Measurements from ENCODE around the gene NMD3.

The NMD3 gene

DNA sequence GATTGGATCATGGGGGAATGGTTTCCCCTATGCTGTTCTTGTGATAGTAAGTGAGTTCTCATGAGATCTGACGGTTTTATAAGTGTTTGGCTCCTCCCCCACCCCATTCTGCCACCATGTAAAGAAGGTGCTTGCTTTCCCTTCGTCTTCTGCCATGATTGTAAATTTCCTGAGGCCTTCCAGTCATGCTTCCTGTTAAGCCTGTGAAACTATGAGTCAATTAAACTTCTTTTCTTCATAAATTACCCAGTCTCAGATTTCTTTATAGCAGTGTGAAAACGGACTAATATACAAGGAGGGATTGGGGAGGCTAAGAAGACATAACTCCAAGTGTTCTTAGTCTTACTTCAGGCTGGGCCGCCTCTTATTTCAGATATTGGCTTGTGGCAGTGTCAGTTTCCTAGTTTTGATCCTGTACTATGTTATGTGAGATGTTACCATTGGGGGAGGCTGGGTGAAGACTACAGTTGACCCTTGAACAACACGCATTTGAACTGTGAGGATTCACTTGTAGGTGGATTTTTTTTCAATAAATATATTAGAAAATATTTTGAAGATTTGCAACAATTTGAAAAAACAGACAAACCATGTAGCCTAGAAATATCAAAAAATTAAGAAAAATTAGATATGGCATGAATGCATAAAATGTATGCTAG, 44.9 kb downstream of the NMD3 start:
- no peak for DNase-seq
- Histone ChIP-seq H3K79me2 (ENCODE audit: insufficient read depth, low read length) (no peaks in the 10 kb centered on the region), H3K4me3 (ENCODE audit: low read depth in 1 of 2, low read length in 2 of 2) (no peak overlapping the region), H3K9ac (ENCODE audit: low read depth, low read length) (no peak overlapping the region), H3K4me1 (ENCODE audit: insufficient read depth, low read length) (no peaks in the 10 kb centered on the region), H4K20me1 (ENCODE audit: insufficient read depth, low read length) (no peaks in the 10 kb centered on the region), H3K9me3 (ENCODE audit: insufficient read depth, low read length, severe bottlenecking) (no peaks in the 10 kb centered on the region), H2AFZ (ENCODE audit: low read depth, low read length) (no peak overlapping the region), H3K27me3 (ENCODE audit: insufficient read depth, low read length, poor library complexity) (no peaks in the 10 kb centered on the region), H3K4me2 (ENCODE audit: insufficient read depth, low read length) (no peak overlapping the region), H3K27ac (ENCODE audit: low read length) (no peak overlapping the region), H3K36me3 (ENCODE audit: insufficient read depth, low read length) (no peaks in the 10 kb centered on the region)
- ATAC-seq (ENCODE audit: insufficient read depth, low read depth) = no peak
- no peak for TF ChIP-seq EZH2 (IDR thresholded peaks at IDR 0.05; ENCODE audit: borderline replicate concordance, low read depth, low read length, severe bottlenecking)
- TF ChIP-seq, protein P1, sequence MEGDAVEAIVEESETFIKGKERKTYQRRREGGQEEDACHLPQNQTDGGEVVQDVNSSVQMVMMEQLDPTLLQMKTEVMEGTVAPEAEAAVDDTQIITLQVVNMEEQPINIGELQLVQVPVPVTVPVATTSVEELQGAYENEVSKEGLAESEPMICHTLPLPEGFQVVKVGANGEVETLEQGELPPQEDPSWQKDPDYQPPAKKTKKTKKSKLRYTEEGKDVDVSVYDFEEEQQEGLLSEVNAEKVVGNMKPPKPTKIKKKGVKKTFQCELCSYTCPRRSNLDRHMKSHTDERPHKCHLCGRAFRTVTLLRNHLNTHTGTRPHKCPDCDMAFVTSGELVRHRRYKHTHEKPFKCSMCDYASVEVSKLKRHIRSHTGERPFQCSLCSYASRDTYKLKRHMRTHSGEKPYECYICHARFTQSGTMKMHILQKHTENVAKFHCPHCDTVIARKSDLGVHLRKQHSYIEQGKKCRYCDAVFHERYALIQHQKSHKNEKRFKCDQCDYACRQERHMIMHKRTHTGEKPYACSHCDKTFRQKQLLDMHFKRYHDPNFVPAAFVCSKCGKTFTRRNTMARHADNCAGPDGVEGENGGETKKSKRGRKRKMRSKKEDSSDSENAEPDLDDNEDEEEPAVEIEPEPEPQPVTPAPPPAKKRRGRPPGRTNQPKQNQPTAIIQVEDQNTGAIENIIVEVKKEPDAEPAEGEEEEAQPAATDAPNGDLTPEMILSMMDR (IDR thresholded peaks at IDR 0.05; ENCODE audit: borderline replicate concordance, extremely low read depth, low read length, poor library complexity, severe bottlenecking) = no peak

DNA sequence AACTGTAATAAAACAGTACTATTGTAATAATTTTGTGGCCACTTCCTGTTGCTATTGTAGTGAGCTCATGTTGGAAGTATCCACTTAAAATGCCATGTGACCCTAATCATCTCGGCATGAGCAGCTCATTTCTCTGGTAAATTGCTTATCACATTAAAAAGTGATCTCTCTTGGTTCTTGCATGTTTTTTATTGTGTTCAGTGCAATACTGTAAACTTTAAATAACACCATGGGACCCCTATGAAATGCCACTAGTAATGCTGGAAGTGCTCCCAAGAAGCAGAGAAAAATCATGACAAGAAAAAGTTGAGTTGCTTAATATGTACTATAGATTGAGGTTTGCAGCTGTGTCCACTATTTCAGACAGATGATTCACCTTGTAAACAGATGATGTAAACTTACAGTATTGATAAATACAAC, 45.6 kb downstream of the NMD3 start:
- no peak for ATAC-seq (ENCODE audit: insufficient read depth, low read depth)
- no peak overlapping the region for H3K9ac ChIP-seq (ENCODE audit: low read depth, low read length)

DNA sequence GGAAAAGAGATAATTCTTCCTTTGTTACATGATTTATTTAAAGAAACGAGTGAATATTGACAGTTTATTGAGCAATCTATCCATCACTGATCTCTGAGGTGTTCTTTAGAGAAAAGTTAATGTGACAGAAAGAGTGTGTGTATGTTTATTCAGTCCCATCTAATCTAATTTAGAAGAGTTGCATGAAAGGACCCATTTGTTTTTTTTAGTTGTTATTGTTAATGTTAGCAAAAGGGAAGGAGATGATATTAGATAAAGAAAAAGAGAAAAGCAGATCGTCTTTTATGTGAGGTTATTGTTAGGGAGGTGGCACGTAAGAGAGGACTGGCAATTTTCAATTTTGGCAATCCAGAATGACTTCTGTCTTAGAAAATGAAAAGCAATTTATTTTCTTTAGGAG, 46.5 kb downstream of the NMD3 start:
- Histone ChIP-seq H3K4me1 (ENCODE audit: insufficient read depth, low read length) (no peaks in the 10 kb centered on the region), H3K4me2 (ENCODE audit: insufficient read depth, low read length) (no peak overlapping the region), H3K27ac (ENCODE audit: low read length) (no peak overlapping the region), H3K27me3 (ENCODE audit: insufficient read depth, low read length, poor library complexity) (no peaks in the 10 kb centered on the region), H4K20me1 (ENCODE audit: insufficient read depth, low read length) (no peaks in the 10 kb centered on the region), H3K9ac (ENCODE audit: low read depth, low read length) (no peak overlapping the region), H2AFZ (ENCODE audit: low read depth, low read length) (no peak overlapping the region), H3K36me3 (ENCODE audit: insufficient read depth, low read length) (no peaks in the 10 kb centered on the region), H3K79me2 (ENCODE audit: insufficient read depth, low read length) (no peaks in the 10 kb centered on the region), H3K4me3 (ENCODE audit: low read depth in 1 of 2, low read length in 2 of 2) (no peak overlapping the region), H3K9me3 (ENCODE audit: insufficient read depth, low read length, severe bottlenecking) (no peaks in the 10 kb centered on the region)
- ATAC-seq (ENCODE audit: insufficient read depth, low read depth) = no peak
- TF ChIP-seq EZH2 (IDR thresholded peaks at IDR 0.05; ENCODE audit: borderline replicate concordance, low read depth, low read length, severe bottlenecking) = no peak
- TF ChIP-seq, protein P1 (IDR thresholded peaks at IDR 0.05; ENCODE audit: borderline replicate concordance, extremely low read depth, low read length, poor library complexity, severe bottlenecking) = no peak
- no peak for DNase-seq

More for the DNA sequence above, 45.6 kb downstream of the NMD3 start:
- Histone ChIP-seq H3K4me2 (ENCODE audit: insufficient read depth, low read length) (no peak overlapping the region), H4K20me1 (ENCODE audit: insufficient read depth, low read length) (no peaks in the 10 kb centered on the region), H3K27me3 (ENCODE audit: insufficient read depth, low read length, poor library complexity) (no peaks in the 10 kb centered on the region), H3K79me2 (ENCODE audit: insufficient read depth, low read length) (no peaks in the 10 kb centered on the region), H2AFZ (ENCODE audit: low read depth, low read length) (no peak overlapping the region), H3K4me1 (ENCODE audit: insufficient read depth, low read length) (no peaks in the 10 kb centered on the region), H3K9me3 (ENCODE audit: insufficient read depth, low read length, severe bottlenecking) (no peaks in the 10 kb centered on the region), H3K4me3 (ENCODE audit: low read depth in 1 of 2, low read length in 2 of 2) (no peak overlapping the region), H3K36me3 (ENCODE audit: insufficient read depth, low read length) (no peaks in the 10 kb centered on the region), H3K27ac (ENCODE audit: low read length) (no peak overlapping the region)
- TF ChIP-seq, protein P1 (IDR thresholded peaks at IDR 0.05; ENCODE audit: borderline replicate concordance, extremely low read depth, low read length, poor library complexity, severe bottlenecking) = no peak
- no peak for TF ChIP-seq EZH2 (IDR thresholded peaks at IDR 0.05; ENCODE audit: borderline replicate concordance, low read depth, low read length, severe bottlenecking)
- DNase-seq = no peak

Data from DND-41 (cell line).